Measurements from ENCODE around the gene ATF2.
A peak's percentile ranks its signal among the peaks of the same experiment; 100 is the strongest.

Gene ATF2

GRCh38 chr2:175167792-175168563 is at the start of gene ATF2:
Gene ATF2 (minus strand): TSS chr2:175168203. CDS start chr2:175136443, 31,760 bp downstream.
- peak; percentile 97 for DNase-seq

GRCh38 chr2:175207741-175208438 is 39.9 kb upstream of the ATF2 start:
- DNase-seq = no peak

GRCh38 chr2:175206866-175207265 is 38.9 kb upstream of the ATF2 start:
- DNase-seq = no peak

GRCh38 chr2:175205523-175205922 is 37.5 kb upstream of the ATF2 start:
- no peak for DNase-seq

GRCh38 chr2:175203621-175204496 is 35.9 kb upstream of the ATF2 start:
- DNase-seq = peak; percentile 61 to 70

- no peak for DNase-seq
Measured at GRCh38 chr2:175195012-175195411, 27.0 kb upstream of the ATF2 start.

GRCh38 chr2:175188761-175189160 is 20.8 kb upstream of the ATF2 start:
- no peak for DNase-seq

GRCh38 chr2:175187378-175187777 is 19.4 kb upstream of the ATF2 start:
- no peak for DNase-seq

GRCh38 chr2:175183674-175184073 is 15.7 kb upstream of the ATF2 start:
- DNase-seq = no peak

- DNase-seq = no peak
Measured at GRCh38 chr2:175181877-175182308, 13.9 kb upstream of the ATF2 start.

- DNase-seq = peak; percentile 94
Measured at GRCh38 chr2:175181104-175181876, 13.3 kb upstream of the ATF2 start, which contains the start of gene ATP5MC3. Gene ATP5MC3 (minus strand): TSS chr2:175181710. CDS start chr2:175181393, 317 bp downstream.

- peak in 1 of 2 experiments; percentile 77 for DNase-seq
Measured at GRCh38 chr2:175180701-175181103, 12.7 kb upstream of the ATF2 start.

- DNase-seq = no peak
Measured at GRCh38 chr2:175176624-175177023, 8.6 kb upstream of the ATF2 start.

- DNase-seq = no peak
Measured at GRCh38 chr2:175175896-175176295, 7.9 kb upstream of the ATF2 start.

- DNase-seq = no peak
Measured at GRCh38 chr2:175175320-175175719, 7.3 kb upstream of the ATF2 start.

GRCh38 chr2:175170659-175171304 is 2.8 kb upstream of the ATF2 start:
- DNase-seq = no peak

GRCh38 chr2:175169191-175169590 is 1.2 kb upstream of the ATF2 start:
- no peak for DNase-seq

GRCh38 chr2:175168564-175168945 is 552 bp upstream of the ATF2 start:
- no peak for DNase-seq

GRCh38 chr2:175167076-175167791 is 769 bp downstream of the ATF2 start:
- no peak for DNase-seq

- no peak for DNase-seq
Measured at GRCh38 chr2:175166216-175166824, 1.7 kb downstream of the ATF2 start.

- DNase-seq = no peak
Measured at GRCh38 chr2:175164235-175164634, 3.8 kb downstream of the ATF2 start.

All from activated T-cell treated with anti-CD3 and anti-CD28 coated beads, Interleukin-2, amount 50 U/mL, for 48 hours (primary cell).